Measurements from ENCODE around the gene PDE4D. TPM values are rescaled to one million over a fixed set of nuclear protein-coding genes. Genes with fewer than 3 reads are reported as not detected.

The PDE4D gene
- total RNA-seq, 1 donor from 2014 or later, result 14.2 TPM

DNA sequence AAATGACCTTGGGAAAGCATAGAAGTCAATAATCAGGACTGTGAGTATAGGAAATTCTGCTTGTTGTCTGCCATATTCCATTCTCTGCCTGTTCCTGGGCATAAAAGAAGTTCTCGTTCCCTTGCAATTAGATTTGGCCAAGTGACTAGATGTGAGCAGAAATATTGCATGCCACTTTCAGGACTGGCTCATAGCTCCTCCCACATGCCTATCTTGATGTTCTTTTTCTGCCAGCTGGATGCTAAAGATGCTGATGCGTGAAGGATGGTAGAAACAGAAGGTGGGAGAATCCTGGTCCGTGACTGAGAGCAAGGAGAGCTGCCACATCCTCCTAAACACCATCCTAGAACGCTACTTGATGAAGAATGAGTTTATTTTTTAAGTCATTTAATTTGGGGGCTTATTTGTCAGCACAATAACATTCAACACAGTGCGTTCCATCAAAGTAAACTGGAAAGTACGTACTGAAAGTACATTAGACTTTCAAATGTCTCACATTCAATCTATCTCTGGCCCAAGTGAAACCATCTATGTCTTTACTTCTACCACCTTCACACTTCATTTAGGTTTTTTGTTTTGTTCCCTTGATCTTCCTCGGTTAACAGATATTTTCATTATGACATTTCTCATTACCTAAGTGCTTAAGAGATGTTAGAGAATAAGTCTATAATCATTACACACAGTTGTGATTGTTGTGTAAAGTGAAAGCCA is 662.1 kb downstream of the PDE4D start:
- Mint-ChIP-seq H3K9me3 (ENCODE audit: unreplicated experiment) (no peaks in the 10 kb centered on the region), H3K4me1 (ENCODE audit: low read depth, unreplicated experiment) (peaks cover 4% of the 10 kb centered on the region), H3K27me3 (ENCODE audit: low read depth, unreplicated experiment) (no peaks in the 10 kb centered on the region), H3K4me3 (ENCODE audit: unreplicated experiment) (no peak overlapping the region), H3K27ac (ENCODE audit: unreplicated experiment) (no peak overlapping the region), H3K36me3 (ENCODE audit: low read depth, unreplicated experiment) (no peaks in the 10 kb centered on the region)
- Histone ChIP-seq H3K27ac (ENCODE audit: low read depth, low read length) (no peak overlapping the region), H3K9me3 (ENCODE audit: insufficient read depth, low read depth, low read length) (no peaks in the 10 kb centered on the region), H3K4me1 (ENCODE audit: insufficient read depth, low read length) (peaks cover 4% of the 10 kb centered on the region), H2AFZ (ENCODE audit: low read depth, low read length) (no peak overlapping the region), H3K36me3 (ENCODE audit: insufficient read depth, low read length) (no peaks in the 10 kb centered on the region), H3K79me2 (ENCODE audit: insufficient read depth, low read length) (no peaks in the 10 kb centered on the region), H4K20me1 (ENCODE audit: insufficient read depth, low read length) (no peaks in the 10 kb centered on the region), H3K4me3 (ENCODE audit: insufficient read depth, low read depth, low read length) (no peak overlapping the region), H3K27me3 (ENCODE audit: insufficient read depth, low read length) (no peaks in the 10 kb centered on the region), H3K4me2 (ENCODE audit: low read length) (no peak overlapping the region), H3K9ac (ENCODE audit: low read length) (no peak overlapping the region)
- FAIRE-seq (no peak), DNase-seq (ENCODE audit: low read depth) (no peak)
- TF ChIP-seq CTCF (IDR thresholded peaks at IDR 0.05; ENCODE audit: insufficient read depth, low read depth, low read length), result no peak
- TF ChIP-seq EZH2 (IDR thresholded peaks at IDR 0.05; ENCODE audit: insufficient read depth, low read length), result no peak

GRCh38 chr5:59222687-59223511 is 670.6 kb downstream of the PDE4D start:
- Histone ChIP-seq H3K27ac (ENCODE audit: low read depth, low read length) (no peak overlapping the region), H4K20me1 (ENCODE audit: insufficient read depth, low read length) (no peaks in the 10 kb centered on the region), H3K9me3 (ENCODE audit: insufficient read depth, low read depth, low read length) (no peaks in the 10 kb centered on the region), H3K4me2 (ENCODE audit: low read length) (no peak overlapping the region), H3K79me2 (ENCODE audit: insufficient read depth, low read length) (no peaks in the 10 kb centered on the region), H2AFZ (ENCODE audit: low read depth, low read length) (no peak overlapping the region), H3K27me3 (ENCODE audit: insufficient read depth, low read length) (no peaks in the 10 kb centered on the region), H3K4me1 (ENCODE audit: insufficient read depth, low read length) (no peaks in the 10 kb centered on the region), H3K9ac (ENCODE audit: low read length) (no peak overlapping the region), H3K4me3 (ENCODE audit: insufficient read depth, low read depth, low read length) (no peak overlapping the region), H3K36me3 (ENCODE audit: insufficient read depth, low read length) (no peaks in the 10 kb centered on the region)
- no peaks in the 10 kb centered on the region for H3K27me3 Mint-ChIP-seq (ENCODE audit: low read depth, unreplicated experiment)
- FAIRE-seq (no peak), DNase-seq (ENCODE audit: low read depth) (no peak)
- H3K4me3 Mint-ChIP-seq (ENCODE audit: unreplicated experiment), result no peak overlapping the region
- peaks cover 4% of the 10 kb centered on the region for H3K9me3 Mint-ChIP-seq (ENCODE audit: unreplicated experiment)
- no peak overlapping the region for H3K27ac Mint-ChIP-seq (ENCODE audit: unreplicated experiment)
- TF ChIP-seq EZH2 (IDR thresholded peaks at IDR 0.05; ENCODE audit: insufficient read depth, low read length) (no peak), CTCF (IDR thresholded peaks at IDR 0.05; ENCODE audit: insufficient read depth, low read depth, low read length) (no peak)
- H3K4me1 Mint-ChIP-seq (ENCODE audit: low read depth, unreplicated experiment), result no peaks in the 10 kb centered on the region
- H3K36me3 Mint-ChIP-seq (ENCODE audit: low read depth, unreplicated experiment), result peaks cover 3% of the 10 kb centered on the region

Measured in astrocyte (in vitro differentiated cells and primary cell).